IMR-90 (cell line): Measurements from ENCODE around the gene CLN3. TPM values are rescaled to one million over a fixed set of nuclear protein-coding genes. Genes with fewer than 3 reads are reported as not detected.

Source experiments
- ATAC-seq: fragments of 200-7000 bp; cut with Tn5 transposase; 2 replicates; pipeline ENCODE4 v1.9.1; 2020; ENCODE audit warnings: low read depth, mild to moderate bottlenecking, moderate library complexity
- BruUV-seq: library from RNA; stranded (reverse); fragments of 400-500 nt; replicated peaks from 2 replicates; lab custom pipeline; 2021; lab: Mats Ljungman, UMichigan
- CTCF ChIA-PET: fragments of 300-600 bp; formaldehyde crosslinking; extraction: SDS; loops from one replicate; lab custom pipeline; 2021; ENCODE audit warnings: antibody characterized with exemption; lab: Yijun Ruan, JAX
- POLR2A ChIA-PET: fragments of 300-600 bp; sonication (Branson Sonifier 250); formaldehyde crosslinking; loops from one replicate; lab custom pipeline; 2022; ENCODE audit warnings: antibody characterized with exemption; ENCODE audit not compliant: unreplicated experiment; lab: Charles Lee
- DNase-seq: peaks from one replicate; pipeline ENCODE4 v3.0.0; 2013
- H2AFZ ChIP-seq: replicated peaks from 2 replicates; pipeline ENCODE3; 2013; ENCODE audit warnings: low read length, mild to moderate bottlenecking; ENCODE audit not compliant: poor library complexity
- H2AK5ac ChIP-seq: 2 replicates; pipeline ENCODE4 v1.6.1; 2013; ENCODE audit warnings: low read depth, low read length, inconsistent platforms
- H2AK9ac ChIP-seq: replicated peaks from 2 replicates; pipeline ENCODE3; 2013; ENCODE audit warnings: mild to moderate bottlenecking, low read depth, low read length, moderate library complexity; ENCODE audit not compliant: poor library complexity
- H2BK120ac ChIP-seq: 2 replicates; pipeline ENCODE4 v1.6.1; 2013; ENCODE audit warnings: low read depth, low read length, inconsistent platforms
- H2BK15ac ChIP-seq: 3 replicates; pipeline ENCODE4 v1.6.1; 2013; ENCODE audit warnings: low read depth, low read length, inconsistent platforms
- H2BK20ac ChIP-seq: 2 replicates; pipeline ENCODE4 v1.6.1; 2013; ENCODE audit warnings: low read depth, mild to moderate bottlenecking, inconsistent platforms, low read length, moderate library complexity
- H2BK5ac ChIP-seq: 2 replicates; pipeline ENCODE4 v1.6.1; 2013; ENCODE audit warnings: mild to moderate bottlenecking, low read depth, low read length, inconsistent platforms; ENCODE audit not compliant: poor library complexity, severe bottlenecking
- H3K14ac ChIP-seq: replicated peaks from 2 replicates; pipeline ENCODE4 v1.6.1; 2013; ENCODE audit warnings: low read depth, low read length, inconsistent platforms
- H3K18ac ChIP-seq: 2 replicates; pipeline ENCODE4 v1.6.1; 2013; ENCODE audit warnings: low read depth, low read length, control low read depth
- H3K23ac ChIP-seq: 2 replicates; pipeline ENCODE4 v1.6.1; 2013; ENCODE audit warnings: low read depth, low read length, inconsistent platforms
- H3K27ac ChIP-seq: 2 replicates; pipeline ENCODE4 v1.5.1; 2013; ENCODE audit warnings: mild to moderate bottlenecking, control low read depth, low read length; ENCODE audit not compliant: insufficient read depth
- H3K27me3 ChIP-seq: 2 replicates; pipeline ENCODE4 v1.6.1; 2013; ENCODE audit warnings: low read length; ENCODE audit not compliant: control insufficient read depth, insufficient read depth
- H3K36me3 ChIP-seq: 2 replicates; pipeline ENCODE4 v1.6.1; 2013; ENCODE audit warnings: low read length, mixed read lengths; ENCODE audit not compliant: control insufficient read depth, insufficient read depth
- H3K4ac ChIP-seq: 2 replicates; pipeline ENCODE4 v1.6.1; 2013; ENCODE audit warnings: low read depth, low read length, inconsistent platforms
- H3K4me1 ChIP-seq: 2 replicates; pipeline ENCODE4 v1.6.1; 2013; ENCODE audit warnings: low read length, mixed read lengths; ENCODE audit not compliant: control insufficient read depth, insufficient read depth
- H3K4me2 ChIP-seq: 2 replicates; pipeline ENCODE4 v1.6.1; 2013; ENCODE audit warnings: low read depth, mild to moderate bottlenecking, control low read depth, low read length, moderate library complexity
- H3K4me3 ChIP-seq: 2 replicates; pipeline ENCODE4 v1.5.1; 2013; ENCODE audit warnings: low read depth, mild to moderate bottlenecking, control low read depth, low read length, moderate library complexity; ENCODE audit not compliant: insufficient read depth
- H3K56ac ChIP-seq: 2 replicates; pipeline ENCODE4 v1.6.1; 2013; ENCODE audit warnings: low read length, inconsistent platforms; ENCODE audit not compliant: insufficient read depth; ENCODE audit errors: extremely low read depth
- H3K79me1 ChIP-seq, 2 experiments: 2 replicates each; pipeline ENCODE4 v1.6.1; 2013; ENCODE audit warnings: low read length in 2 of 2, inconsistent platforms in 1 of 2, low read depth in 1 of 2
- H3K9ac ChIP-seq: 2 replicates; pipeline ENCODE4 v1.6.1; 2013; ENCODE audit warnings: low read depth, low read length, control low read depth
- H3K9me1 ChIP-seq: 2 replicates; pipeline ENCODE4 v1.6.1; 2013; ENCODE audit warnings: low read length, inconsistent platforms; ENCODE audit not compliant: insufficient read depth
- H3K9me3 ChIP-seq: 2 replicates; pipeline ENCODE4 v1.6.1; 2013; ENCODE audit warnings: low read length; ENCODE audit not compliant: control insufficient read depth, insufficient read depth
- H4K20me1 ChIP-seq: 2 replicates; pipeline ENCODE4 v1.6.1; 2013; ENCODE audit warnings: low read length, inconsistent platforms; ENCODE audit not compliant: insufficient read depth
- H4K5ac ChIP-seq: 2 replicates; pipeline ENCODE4 v1.6.1; 2013; ENCODE audit warnings: mild to moderate bottlenecking, low read depth, low read length, control low read depth
- H4K8ac ChIP-seq, 2 experiments: 2 replicates each; pipeline ENCODE4 v1.6.1; 2013; ENCODE audit warnings: low read depth in 2 of 2, low read length in 2 of 2, control low read depth in 1 of 2, inconsistent platforms in 1 of 2
- H4K91ac ChIP-seq: 2 replicates; pipeline ENCODE4 v1.6.1; 2013; ENCODE audit warnings: low read depth, low read length, inconsistent platforms; ENCODE audit not compliant: insufficient read depth
- BHLHE40 ChIP-seq: fragments of 150-350 bp; IDR thresholded peaks from 2 replicates; pipeline ENCODE4 v1.6.1; 2016; ENCODE audit warnings: mild to moderate bottlenecking, low read depth, low read length
- CEBPB ChIP-seq: IDR thresholded peaks from 2 replicates; pipeline ENCODE4 v1.6.1; 2012; ENCODE audit warnings: low read depth, low read length, improper control_type of control experiment
- CHD1 ChIP-seq: IDR thresholded peaks from 2 replicates; pipeline ENCODE4 v1.6.1; 2012; ENCODE audit warnings: low read depth, low read length, improper control_type of control experiment
- FOS ChIP-seq: fragments of 150-350 bp; IDR thresholded peaks from 2 replicates; pipeline ENCODE4 v1.6.1; 2016; ENCODE audit warnings: low read depth, low read length
- MAFK ChIP-seq: IDR thresholded peaks from 2 replicates; pipeline ENCODE4 v1.6.1; 2012; ENCODE audit warnings: low read depth, low read length, improper control_type of control experiment
- MAZ ChIP-seq: IDR thresholded peaks from 2 replicates; pipeline ENCODE4 v1.6.1; 2012; ENCODE audit warnings: low read depth, mild to moderate bottlenecking, low read length, improper control_type of control experiment, moderate library complexity, borderline replicate concordance
- RAD21 ChIP-seq: IDR thresholded peaks from 2 replicates; pipeline ENCODE4 v1.6.1; 2012; ENCODE audit warnings: low read length, improper control_type of control experiment
- RCOR1 ChIP-seq: IDR thresholded peaks from 2 replicates; pipeline ENCODE4 v1.6.1; 2012; ENCODE audit warnings: mild to moderate bottlenecking, low read length, improper control_type of control experiment; ENCODE audit not compliant: insufficient replicate concordance
- WGBS, 2 experiments: methylation state at CpG; one replicate each; pipeline versions ENCODE4 v1.1.5 to v1.1.7; 2013; ENCODE audit warnings: missing lambda C conversion rate in 2 of 2; ENCODE audit not compliant: insufficient read length in 1 of 2; ENCODE audit errors: extremely low coverage in 2 of 2; 5-methylcytosine and 5-hydroxymethylcytosine counted together
- dilution Hi-C: fragments of 300-500 bp; cut with HindIII; formaldehyde crosslinking; loops from one replicate; pipeline ENCODE4 v1.14.3; 2018; ENCODE audit warnings: low sequenced_read_pairs; ENCODE audit not compliant: unreplicated experiment
- in situ Hi-C: fragments of 300-500 bp; cut with MboI; formaldehyde crosslinking; loops from 3 replicates; pipeline ENCODE4 v1.14.3; 2019; ENCODE audit warnings: low sequenced_read_pairs, inconsistent platforms, mixed read lengths
- intact Hi-C: fragments of 100-400 bp; cut with micrococcal nuclease; formaldehyde crosslinking; loops from 2 replicates; pipeline ENCODE4 v1.10.0; 2022
- polyA plus RNA-seq, 3 experiments: library from polyadenylated mRNA; depleted of rRNA; stranded (reverse); fragments of >200 nt; gene quantifications; 2 replicates each; pipeline ENCODE4 v1.2.3, GENCODE V29; 2012; ENCODE audit warnings: low replicate concordance in 1 of 3
- total RNA-seq: library from RNA; depleted of rRNA; stranded (reverse); fragments of >200 nt; gene quantifications from 2 replicates; pipeline ENCODE4 v1.2.3, GENCODE V29; 2012
- TF ChIP-seq, protein P1 (sequence below): fragments of 150-350 bp; IDR thresholded peaks from 2 replicates; pipeline ENCODE4 v1.6.1; 2017; ENCODE audit warnings: mild to moderate bottlenecking, antibody characterized with exemption, low read length, low read depth

Gene CLN3
- total and polyA plus RNA-seq, 2 of the 4 experiments (the other 2 are of a cell fraction), result 3.9 to 15.9 TPM

- no peaks in the 10 kb centered on the region for H4K20me1 ChIP-seq
- no peak overlapping the region for H3K14ac ChIP-seq
- peaks cover 19% of the 10 kb centered on the region for H3K27me3 ChIP-seq
- no peaks in the 10 kb centered on the region for H3K9me3 ChIP-seq
- H4K91ac ChIP-seq, result no peak overlapping the region
- WGBS, 2 experiments, result 70% methylated on average over 16 of the region's 19 CpGs; no CpG with 5 or more reads in 1 of the 2 experiments
- no peak overlapping the region for H2AFZ ChIP-seq
- ChIA-PET POLR2A (no interaction called here), CTCF (no interaction called here)
- no TSS peak for BruUV-seq
- no peaks in the 10 kb centered on the region for H3K36me3 ChIP-seq
- peaks cover 4% of the 10 kb centered on the region; the same call in 1 of the 2 replicates for H3K9me1 ChIP-seq
- DNase-seq, result no peak
- H3K56ac ChIP-seq, result no peak overlapping the region
- H2AK9ac ChIP-seq, result no peak overlapping the region
- dilution Hi-C loops (no loop called here), in situ Hi-C loops (no loop called here), intact Hi-C loops (no loop called here)
- H3K18ac ChIP-seq, result no peak overlapping the region
- ATAC-seq, result no peak
- no peak overlapping the region for H3K23ac ChIP-seq
- TF ChIP-seq RCOR1 (no peak), BHLHE40 (no peak), CHD1 (no peak), RAD21 (no peak), MAFK (no peak), MAZ (no peak), FOS (no peak), CEBPB (no peak)
- TF ChIP-seq, protein P1, sequence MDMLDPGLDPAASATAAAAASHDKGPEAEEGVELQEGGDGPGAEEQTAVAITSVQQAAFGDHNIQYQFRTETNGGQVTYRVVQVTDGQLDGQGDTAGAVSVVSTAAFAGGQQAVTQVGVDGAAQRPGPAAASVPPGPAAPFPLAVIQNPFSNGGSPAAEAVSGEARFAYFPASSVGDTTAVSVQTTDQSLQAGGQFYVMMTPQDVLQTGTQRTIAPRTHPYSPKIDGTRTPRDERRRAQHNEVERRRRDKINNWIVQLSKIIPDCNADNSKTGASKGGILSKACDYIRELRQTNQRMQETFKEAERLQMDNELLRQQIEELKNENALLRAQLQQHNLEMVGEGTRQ, result no peak
- no peak overlapping the region for H2BK20ac ChIP-seq
- no peak overlapping the region for H2AK5ac ChIP-seq
- no peak overlapping the region for H2BK120ac ChIP-seq
- no peak overlapping the region for H3K9ac ChIP-seq
- H3K4me1 ChIP-seq, result no peaks in the 10 kb centered on the region
- H3K4ac ChIP-seq, result no peak overlapping the region
- no peak overlapping the region for H2BK5ac ChIP-seq
- no peak overlapping the region for H3K4me2 ChIP-seq
- H4K5ac ChIP-seq, result no peak overlapping the region
- no peaks in the 10 kb centered on the region; a peak in 1 of 4 replicates for H3K79me1 ChIP-seq
- no peak overlapping the region for H3K27ac ChIP-seq
- H2BK15ac ChIP-seq, result no peak overlapping the region
- H3K4me3 ChIP-seq, result no peak overlapping the region
- no peak overlapping the region for H4K8ac ChIP-seq
Observed at GRCh38 chr16:28496844-28497243, 5.0 kb upstream of the CLN3 start.
